Right renal pelvis (tissue), 4 donors: ENCODE results near the gene HELB. TPM values are rescaled to one million over a fixed set of nuclear protein-coding genes. Genes with fewer than 3 reads are reported as not detected.

Experiments used
- DNase-seq, 4 donors: peaks; one replicate each; pipeline ENCODE4 v3.0.0-alpha.2; 2013; ENCODE audit warnings: low read depth in 4 of 4, low spot score in 3 of 4, missing footprints in 1 of 4
- polyA plus RNA-seq, 4 donors: library from polyadenylated mRNA; unstranded; fragments of 120-200 nt; gene quantifications; one replicate each; pipeline ENCODE4 v1.2.1, GENCODE V29; 2013; ENCODE audit not compliant: insufficient read length in 4 of 4

The HELB gene
- 1 to 10 TPM; 2.7 to 3.4 (median 3.1) TPM for polyA plus RNA-seq

DNA sequence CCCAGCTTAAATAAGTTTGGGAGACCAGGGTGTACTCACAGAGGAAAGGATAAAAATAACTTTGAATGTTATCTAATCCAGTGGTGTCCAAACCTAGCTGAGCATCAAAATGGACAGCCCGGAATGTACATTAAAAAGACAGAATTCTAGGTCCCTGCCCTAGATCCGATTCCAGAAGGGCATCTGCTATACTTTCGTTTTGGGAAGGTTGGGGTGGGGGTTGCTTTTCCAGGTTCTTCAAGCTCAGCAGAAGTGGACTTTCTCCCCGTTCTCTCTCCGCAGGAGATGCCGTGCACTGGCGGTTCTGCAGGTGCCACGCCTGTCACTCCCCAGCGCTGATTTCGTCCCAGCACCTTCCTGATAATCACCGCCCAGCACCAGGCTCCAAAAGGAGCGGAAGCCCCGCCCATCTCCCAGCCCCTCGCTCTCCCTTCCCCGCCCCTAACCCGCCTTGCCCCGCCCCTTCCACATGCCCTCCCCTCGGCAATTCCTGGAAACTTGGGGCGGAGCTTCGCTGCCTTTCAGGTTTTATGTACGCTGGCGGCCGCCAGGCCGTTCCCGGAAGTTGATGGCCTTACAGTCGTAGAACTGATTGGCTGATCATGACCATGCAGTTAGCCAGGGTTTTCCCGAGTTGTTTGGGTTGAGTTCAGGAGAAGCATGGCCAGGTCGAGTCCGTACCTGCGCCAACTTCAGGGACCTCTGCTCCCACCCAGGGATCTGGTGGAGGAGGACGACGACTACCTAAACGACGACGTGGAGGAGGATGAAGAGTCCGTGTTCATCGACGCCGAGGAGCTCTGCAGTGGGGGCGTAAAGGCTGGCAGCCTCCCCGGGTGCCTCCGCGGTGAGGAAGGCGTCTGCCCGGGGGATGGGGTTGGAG, at the start of gene HELB:
TSS of gene HELB (plus strand) at position 550 of the 883 bp plus-strand sequence. CDS start at position 661, 111 bp downstream.
- peak; percentile 91 to 95 (median 94) for DNase-seq

DNA sequence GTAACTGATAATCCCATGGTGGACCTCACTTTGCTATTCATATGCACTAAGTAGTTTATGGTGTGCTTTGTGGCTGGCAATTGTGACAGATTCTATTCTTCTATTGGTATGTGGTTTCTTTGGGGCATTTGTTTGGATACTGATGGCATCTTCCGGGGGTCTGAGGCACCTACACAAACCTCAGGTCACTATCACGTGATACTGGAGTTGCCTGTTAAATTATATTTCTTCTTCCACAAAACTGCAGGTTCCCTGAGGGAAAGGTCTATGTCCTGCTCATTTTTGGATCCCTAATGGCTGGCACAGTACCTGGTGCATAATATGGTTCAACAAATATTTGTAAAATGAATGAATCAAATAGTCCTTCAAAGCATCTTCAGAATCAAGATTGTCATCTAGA, 49.5 kb upstream of the HELB start:
- DNase-seq, result no peak

DNA sequence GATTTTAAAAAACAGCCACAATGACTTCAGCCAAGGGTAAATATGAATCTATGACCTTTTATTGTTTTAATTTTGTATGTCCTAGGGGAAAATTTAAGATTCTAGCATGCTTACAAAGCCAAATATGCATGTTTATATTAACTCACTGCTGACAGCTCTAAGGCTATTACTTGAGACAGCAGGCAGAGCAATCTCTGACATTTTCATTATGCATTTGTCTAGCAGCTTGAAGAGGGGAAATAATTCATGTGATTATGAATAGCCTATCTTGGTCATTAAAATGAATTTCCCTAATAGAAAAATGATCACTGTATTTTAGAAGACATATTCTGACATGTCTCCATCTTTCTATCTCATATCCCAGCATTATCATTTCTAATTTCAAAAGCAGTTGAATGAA, 46.6 kb upstream of the HELB start:
- no peak for DNase-seq

DNA sequence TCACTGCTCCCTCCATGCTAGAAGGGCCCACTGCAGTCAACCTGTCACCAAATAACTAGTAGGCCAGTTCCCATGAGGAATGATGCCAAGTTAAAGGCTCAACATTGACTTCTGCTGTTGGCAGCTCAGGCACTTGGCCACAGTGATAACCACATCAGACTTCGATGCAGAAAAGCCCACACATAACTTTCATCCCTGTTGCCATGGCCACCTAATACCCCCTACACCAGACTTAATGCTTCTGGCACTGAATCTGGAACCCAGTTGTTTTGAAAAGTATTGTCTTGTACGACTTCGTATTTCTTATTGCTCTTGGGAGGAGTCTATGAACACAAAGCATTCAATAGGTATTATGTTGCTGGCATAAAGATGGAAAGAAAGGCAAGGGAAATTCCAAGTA, 44.3 kb upstream of the HELB start:
- DNase-seq, result no peak

DNA sequence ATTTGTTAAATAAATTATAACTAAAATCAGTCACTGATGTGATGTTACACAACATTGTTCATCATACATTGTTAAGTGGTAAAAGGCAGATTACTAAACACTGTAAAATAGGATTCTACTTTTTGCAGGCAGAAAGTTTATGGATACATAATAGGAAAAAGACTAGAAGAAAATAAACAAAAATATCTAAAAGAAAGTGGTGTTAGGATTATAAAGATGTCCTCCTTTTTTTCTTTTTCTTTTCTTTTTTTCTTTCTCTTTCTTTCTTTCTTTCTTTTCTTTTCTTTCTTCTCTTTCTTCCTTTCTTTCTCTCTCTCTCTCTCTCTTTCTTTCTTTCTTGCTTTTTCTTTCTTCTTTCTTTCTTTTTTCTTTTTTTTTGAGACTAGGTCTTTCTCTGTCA, 39.6 kb upstream of the HELB start:
- no peak for DNase-seq

DNA sequence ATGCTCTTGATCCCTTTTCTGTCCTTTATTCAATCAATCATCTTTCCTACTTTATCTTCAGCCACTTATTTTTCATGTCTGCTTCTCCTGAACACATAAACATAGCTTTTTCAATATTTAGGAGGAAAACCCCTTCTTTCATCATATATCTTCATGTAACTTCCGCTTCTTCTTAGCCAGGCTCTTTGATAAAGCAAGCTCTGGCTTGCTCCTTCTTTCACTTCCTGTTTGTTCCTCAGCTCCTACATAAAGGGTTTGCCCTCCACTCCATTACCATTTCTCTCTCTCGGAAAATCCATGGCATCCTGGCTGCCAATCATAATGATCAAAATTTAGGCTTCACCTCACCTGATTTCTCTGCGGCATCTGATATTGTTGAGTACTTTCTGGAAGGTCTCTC, 33.7 kb upstream of the HELB start:
- DNase-seq, result no peak

DNA sequence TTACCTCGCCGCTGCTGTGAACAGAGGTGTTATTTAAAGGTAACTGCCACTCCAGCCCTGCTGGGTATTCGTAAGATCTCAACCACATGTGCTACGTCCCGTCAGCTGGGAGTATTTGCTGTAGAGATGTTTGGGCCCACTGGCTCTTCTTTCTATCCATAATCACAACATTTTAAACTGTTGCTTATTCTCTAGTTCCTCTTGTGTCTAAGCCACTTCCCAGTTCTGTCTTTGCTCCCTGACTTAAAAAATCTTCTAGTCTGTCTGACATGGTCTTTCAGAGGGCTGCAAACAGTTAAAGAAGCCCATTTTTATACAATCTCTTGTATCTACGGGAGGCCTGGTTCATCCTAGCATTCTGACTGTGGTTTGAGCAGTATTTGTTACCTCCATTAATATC, 33.2 kb upstream of the HELB start:
- DNase-seq, result no peak

DNA sequence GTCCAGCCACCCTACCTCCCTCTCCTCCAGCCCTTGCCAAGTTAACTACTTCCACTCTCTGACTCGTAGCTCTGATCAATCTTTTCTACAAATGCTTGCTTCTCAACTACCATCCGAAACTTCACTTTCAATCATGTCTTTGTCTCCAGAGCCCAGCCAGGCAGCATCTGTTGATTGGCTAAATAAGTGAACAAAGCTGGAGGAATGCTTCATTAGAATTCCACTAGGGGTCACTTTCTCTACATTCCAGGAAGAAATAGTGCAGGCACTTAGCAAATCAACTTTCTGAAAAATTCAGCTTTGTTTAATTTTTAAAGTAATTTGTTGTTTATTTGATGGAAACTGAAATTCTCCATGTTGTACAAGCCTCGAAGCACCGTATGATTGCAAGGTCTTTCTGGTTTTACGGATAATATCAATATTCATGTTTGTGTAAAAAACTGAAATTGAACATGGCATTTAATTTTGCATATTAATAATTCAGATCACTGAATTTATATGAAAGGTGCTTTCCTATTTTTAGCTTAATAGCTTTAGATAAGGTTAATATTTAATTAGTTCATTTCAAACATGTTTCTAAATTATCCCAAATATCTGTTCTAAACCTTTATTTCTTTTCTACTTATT, 32.4 kb upstream of the HELB start:
- peak in 1 of 4 donors; percentile 8 for DNase-seq

DNA sequence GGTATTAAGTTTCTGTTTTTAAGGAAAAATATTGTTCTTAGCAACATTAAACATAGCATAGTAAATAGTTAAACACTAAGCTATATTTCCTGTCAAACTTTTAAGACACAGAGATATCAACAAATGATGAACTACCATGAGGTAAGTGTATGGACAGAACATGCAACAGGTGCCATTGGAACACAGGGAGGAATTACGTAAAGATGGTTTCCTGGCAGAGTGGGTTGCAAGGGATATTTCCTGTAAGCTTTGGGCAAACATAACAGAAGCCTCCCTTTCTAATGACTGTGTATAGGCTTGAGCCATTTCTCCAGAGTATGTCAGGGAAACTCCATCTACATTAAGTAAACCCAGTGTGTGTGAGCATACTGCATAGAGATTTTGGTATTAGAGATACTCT, 31.7 kb upstream of the HELB start:
- no peak for DNase-seq

DNA sequence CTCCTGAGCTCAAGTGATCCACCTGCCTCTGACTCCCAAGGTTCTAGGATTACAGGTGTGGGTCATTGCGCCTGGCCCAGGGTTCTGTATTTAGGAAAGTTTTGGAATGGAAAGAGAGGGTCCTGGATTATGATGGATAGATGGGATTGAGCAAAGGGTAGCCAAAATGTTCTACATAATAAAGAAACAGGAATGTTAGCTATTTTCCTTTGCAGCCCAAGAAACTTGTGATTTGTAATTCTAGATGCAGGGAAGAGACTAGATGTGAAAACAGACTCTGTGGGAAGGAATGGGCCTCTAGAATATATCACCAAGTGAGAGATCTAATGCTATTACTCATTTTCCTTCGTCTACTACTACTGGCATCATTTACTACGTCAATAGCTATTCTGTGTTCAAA, 29.6 kb upstream of the HELB start:
- no peak for DNase-seq

DNA sequence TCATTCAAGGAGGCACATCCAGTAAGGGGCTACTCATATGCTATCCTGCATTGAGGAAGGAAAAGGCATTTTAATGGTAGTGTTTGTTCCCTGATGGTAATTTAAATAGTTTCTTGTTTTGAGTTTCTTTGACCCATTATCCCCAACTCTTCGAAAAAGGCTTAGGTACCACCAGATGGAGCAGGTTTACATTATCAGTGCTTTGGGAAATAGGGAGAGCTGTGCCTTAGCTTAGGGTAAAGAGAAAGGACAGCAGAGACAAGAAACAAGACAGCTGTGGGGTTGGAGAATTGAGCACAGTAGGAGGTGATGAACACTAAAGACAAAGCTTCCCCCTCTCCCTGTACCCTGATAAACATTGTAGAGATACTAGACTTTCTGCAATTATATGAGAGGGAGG, 29.1 kb upstream of the HELB start:
- no peak for DNase-seq

DNA sequence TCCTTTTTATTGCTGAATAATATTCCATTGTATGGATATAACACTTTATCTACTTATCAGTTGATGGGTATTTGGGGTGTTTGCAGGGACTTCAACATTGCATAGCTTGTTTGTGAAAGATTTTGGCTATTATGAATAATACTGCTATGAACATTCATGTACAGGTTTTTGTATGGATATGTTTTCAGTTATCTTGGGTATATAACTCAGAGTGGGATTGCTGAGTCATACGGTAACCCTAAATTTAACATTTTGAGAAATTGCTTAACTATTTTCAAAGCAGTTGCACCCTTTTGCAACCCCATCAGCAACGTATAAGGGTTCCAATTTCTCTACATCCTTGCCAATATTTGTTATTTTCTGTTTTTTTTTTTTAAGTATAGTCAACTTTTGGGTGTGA, 27.3 kb upstream of the HELB start:
- DNase-seq, result no peak

DNA sequence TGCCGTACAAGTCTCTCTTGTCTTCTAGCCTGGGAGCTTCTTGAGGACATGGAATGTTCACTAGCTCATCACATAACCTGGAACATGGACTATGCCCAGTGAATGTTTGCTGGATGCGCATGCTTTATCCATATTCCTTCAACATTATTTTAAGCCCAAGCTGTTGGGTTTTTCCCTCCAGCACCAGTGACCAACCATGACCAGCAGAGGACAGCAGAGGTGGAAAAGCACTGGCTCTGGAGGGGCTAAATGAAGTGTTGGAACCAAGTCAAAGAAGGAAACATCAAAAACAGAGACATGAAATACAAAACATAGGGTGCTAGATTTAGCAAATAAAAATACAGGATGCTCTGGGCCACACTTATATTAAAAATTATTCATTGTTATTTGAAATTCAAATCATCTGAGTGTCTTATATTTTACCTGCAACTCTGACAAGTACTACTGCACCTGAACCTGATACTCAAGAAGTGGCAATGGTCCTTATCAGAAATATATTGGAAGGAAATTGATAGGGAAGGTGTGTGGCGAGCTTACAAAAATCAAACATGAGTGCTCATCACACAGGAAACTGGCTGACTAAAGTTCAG, 23.1 kb upstream of the HELB start:
- DNase-seq, result no peak

DNA sequence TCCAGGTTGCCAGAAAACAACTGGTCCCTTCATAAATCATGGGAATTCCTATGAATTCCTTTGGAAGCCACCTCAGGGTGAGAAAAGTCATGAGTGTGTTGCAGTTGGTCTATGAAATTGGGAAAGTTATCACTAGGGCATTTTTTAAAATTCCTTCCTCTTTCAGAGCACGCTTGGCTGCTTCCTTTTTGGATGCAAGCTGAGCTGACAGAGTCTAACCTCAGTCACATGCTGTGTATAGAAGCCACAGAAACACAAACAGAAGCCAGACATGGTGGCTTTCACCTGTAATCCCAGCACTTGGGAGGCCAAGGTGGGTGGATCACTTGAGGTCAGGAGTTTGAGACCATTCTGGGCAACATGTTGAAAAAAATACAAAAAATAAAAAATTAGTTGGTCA, 21.7 kb upstream of the HELB start:
- no peak for DNase-seq

DNA sequence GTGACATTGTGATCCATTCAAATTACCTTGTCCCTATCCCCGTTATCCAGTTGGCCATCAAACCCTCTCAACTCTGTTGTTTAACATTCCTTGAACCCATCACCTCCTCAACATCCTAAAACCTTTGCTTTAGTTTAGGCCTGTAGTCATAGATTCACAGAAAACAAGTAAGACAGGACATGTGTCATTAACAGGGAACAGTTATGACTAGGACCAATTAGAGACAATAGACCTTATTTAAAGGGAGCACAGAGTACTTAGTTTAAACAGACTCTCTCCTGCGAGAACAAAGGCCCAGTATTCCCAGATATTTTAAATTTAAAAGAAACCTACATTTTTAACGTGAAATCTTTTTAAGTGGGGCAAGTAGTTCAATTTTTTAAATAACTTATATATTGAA, 20.0 kb upstream of the HELB start:
- no peak for DNase-seq

DNA sequence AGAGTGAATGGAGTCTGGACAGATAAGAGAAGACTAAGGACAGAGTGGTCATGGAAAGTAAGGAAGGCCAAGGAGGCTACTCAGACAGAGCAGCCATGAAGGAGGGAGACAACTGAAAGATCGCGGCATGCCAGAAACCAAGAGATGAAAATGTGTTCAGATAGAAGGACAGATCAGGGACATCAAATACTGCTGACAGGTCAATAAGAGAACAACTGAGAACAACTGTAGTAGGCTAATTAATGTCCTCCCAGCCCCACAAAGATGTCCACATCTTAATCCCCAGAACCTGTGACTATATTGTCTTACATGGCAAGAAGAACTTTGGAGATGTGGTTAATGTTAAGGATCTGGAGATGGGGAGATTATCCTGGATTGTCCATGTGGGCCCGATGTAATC, 15.0 kb upstream of the HELB start:
- no peak for DNase-seq

DNA sequence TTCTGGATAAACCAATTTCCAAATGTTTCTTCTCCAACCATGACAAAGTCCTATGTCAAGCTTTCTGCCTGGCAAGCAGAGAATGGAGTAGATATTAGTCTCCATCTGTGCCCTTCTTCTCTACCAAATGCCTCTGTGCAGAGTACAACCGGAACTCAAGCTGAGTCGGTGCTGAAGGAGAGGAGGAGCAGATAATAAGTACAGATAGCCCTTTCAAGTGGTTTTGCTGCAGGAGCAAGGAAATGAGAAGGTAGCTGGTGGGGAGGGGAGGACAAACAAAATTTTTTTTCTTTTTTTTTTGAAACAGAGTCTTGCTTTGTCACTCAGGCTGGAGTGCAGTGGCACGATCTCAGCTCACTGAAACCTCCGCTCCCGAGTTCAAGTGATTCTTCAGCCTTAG, 14.2 kb upstream of the HELB start:
- DNase-seq, result no peak

DNA sequence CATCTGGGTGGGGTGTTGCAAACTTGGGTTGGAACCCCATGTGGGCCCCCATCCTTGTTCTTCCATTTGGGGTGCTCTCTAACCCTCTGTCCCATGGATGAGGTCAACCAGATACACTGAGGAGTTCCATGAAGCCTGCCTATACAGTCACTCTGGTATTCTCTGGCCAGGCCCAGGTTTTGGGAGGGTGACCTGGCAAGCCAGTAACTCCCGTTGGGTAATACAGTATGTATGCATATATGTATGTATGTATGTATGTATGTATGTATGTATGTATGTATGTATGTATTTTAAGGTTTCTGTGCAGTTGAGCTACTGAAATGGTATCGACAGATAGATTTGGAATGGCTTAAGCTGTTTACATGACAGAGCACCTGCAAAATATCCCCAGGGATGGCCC, 12.8 kb upstream of the HELB start:
- DNase-seq, result no peak

DNA sequence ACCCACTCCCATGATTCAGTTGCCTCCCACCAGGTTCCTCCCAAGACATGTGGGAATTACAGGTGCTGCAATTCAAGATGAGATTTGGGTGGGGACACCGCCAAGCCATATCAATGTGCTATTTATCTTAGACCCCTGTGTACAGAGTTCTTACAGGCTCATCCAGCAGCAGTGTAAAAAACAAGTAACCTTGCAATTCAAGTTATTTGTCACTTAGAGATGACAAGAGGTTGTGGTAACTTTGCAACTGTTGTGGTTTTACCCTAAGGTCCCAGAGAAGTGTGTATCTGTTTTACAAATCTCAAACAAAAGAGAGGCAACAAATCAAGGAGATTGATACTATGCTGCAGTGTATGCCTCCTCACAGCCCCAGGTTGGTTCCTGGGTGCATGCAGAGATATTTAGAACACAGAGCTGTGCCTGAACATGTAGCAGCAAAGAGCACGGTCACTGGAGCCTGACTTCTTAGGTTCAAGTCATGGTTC, 11.5 kb upstream of the HELB start:
- DNase-seq, result no peak

DNA sequence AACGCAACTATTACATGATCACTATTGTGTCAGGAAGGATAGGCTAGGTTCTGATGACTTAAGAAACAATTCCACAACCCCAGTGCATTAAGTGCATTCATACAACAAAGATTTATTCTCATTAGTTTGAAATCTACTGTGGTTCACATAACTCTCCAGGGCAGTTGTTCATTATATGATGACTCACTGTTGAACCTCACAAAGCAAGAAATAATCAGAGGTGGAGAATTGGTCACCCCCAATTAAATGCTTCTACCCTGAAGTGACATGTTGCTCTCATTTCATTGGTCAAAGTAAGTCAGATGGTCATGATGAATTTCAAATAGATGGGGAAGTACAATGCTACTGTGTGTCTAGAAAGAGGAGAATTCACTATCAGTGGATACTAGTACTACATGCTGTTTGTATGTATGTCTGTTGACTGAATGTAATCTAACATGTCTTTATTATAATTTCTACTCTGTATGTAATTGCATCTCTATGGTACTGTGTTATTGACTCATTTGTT, 6.1 kb upstream of the HELB start:
- DNase-seq, result no peak

DNA sequence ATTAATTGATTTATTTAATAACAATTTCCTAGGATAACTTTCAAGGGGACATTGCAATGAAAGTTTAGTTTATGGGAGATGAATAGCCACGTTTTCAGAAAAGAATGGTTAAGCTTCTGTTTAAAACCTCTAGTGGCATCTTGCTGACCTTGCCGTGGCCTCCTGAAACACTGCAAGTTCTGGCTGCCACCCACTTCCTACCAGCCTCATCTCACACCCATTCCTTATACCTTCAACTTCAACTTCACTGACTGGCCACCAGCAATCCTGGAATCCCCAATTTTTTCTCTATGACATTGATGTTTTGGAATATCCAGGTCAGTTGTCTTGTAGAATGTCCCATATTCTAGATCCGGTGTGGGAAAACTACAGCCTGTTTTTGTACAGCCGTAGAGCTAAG, 5.2 kb upstream of the HELB start:
- no peak for DNase-seq

DNA sequence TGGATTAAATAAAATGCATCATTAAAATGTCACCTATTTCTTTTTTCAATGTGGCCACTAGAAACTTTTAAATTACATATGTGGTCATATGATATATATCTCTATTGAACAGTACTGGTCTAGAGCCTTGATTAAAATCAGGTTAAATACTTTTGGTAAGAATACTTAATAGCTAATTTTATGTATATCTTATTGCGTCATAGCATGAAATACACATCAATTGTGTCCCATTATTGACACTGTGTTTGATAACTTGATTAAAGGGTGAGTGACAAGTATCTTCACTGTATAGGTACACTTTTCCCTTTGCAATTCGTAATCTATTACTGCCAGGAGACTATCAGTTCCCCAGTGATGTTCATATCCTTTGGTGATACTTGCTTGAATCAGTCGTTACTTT, 4.4 kb upstream of the HELB start:
- no peak for DNase-seq
